Measurements from ENCODE around the gene SLC66A2.

DNA sequence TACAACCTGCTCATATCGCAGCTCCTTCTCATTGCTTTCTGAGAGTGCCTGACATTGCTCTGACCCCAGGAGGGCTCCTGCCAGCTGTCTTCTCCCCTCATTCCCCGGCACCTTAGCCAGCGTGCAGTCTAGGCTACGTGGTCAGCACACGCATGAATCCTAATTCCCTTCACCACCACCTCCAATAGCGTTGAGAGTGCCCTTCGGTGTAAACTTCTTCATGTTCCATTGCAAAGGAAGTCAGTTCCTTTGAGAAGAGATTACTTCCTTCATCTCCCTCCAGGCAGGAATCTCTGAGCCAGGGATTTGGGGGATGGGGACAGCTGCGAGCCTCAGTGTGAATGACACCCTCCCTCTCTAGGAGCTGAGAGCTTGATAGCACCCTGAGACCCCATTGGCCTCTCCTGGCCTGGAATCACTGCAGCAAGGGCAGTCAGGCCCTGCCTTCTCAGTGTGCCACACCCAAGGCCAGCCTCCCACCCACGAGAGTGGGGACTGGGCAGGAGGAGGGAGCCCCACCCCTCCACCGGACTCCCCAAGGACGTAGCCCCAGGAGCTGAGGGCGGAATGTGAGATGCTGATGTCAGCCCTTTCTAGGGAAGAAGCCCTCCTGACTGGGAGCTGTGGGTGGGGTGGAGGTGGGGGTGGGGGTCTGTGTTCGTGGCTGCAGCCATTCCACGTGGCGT lies 53.4 kb downstream of the SLC66A2 start:
- TF ChIP-seq, protein P1, sequence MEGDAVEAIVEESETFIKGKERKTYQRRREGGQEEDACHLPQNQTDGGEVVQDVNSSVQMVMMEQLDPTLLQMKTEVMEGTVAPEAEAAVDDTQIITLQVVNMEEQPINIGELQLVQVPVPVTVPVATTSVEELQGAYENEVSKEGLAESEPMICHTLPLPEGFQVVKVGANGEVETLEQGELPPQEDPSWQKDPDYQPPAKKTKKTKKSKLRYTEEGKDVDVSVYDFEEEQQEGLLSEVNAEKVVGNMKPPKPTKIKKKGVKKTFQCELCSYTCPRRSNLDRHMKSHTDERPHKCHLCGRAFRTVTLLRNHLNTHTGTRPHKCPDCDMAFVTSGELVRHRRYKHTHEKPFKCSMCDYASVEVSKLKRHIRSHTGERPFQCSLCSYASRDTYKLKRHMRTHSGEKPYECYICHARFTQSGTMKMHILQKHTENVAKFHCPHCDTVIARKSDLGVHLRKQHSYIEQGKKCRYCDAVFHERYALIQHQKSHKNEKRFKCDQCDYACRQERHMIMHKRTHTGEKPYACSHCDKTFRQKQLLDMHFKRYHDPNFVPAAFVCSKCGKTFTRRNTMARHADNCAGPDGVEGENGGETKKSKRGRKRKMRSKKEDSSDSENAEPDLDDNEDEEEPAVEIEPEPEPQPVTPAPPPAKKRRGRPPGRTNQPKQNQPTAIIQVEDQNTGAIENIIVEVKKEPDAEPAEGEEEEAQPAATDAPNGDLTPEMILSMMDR (conservative IDR thresholded peaks at IDR 0.05; ENCODE audit: low read depth, low read length): no peak
- no peak for TF ChIP-seq EZH2 (IDR thresholded peaks at IDR 0.05; ENCODE audit: low read length, unreplicated experiment)
